SK-N-SH treated with all-trans-retinoic acid at 6 μM for 48 hours (cell line): ENCODE data around the gene ARMC7.

ENCODE experiments used
- ATAC-seq: fragments of 200-7000 bp; cut with Tn5 transposase; 3 replicates; pipeline ENCODE4 v1.9.1; 2020; ENCODE audit warnings: mild to moderate bottlenecking, moderate library complexity
- BACH2 ChIP-seq: fragments of 250-450 bp; sonication (Bioruptor Pico); IDR thresholded peaks from 2 replicates; pipeline ENCODE4 v1.9.0; 2021; ENCODE audit warnings: mild to moderate bottlenecking, borderline replicate concordance
- CREB5 ChIP-seq: fragments of 250-450 bp; sonication (Bioruptor Pico); IDR thresholded peaks from 2 replicates; pipeline ENCODE4 v1.5.1; 2020; ENCODE audit warnings: low read depth, mild to moderate bottlenecking, moderate library complexity
- CSRNP3 ChIP-seq: fragments of 250-450 bp; sonication (Bioruptor Pico); IDR thresholded peaks from 2 replicates; pipeline ENCODE4 v1.5.1; 2021; ENCODE audit warnings: mild to moderate bottlenecking, moderate library complexity
- ESRRG ChIP-seq: fragments of 250-450 bp; sonication (Bioruptor Pico); IDR thresholded peaks from 2 replicates; pipeline ENCODE4 v1.6.1; 2021; ENCODE audit warnings: mild to moderate bottlenecking
- GLIS3 ChIP-seq: fragments of 250-450 bp; sonication (Bioruptor Pico); IDR thresholded peaks from 2 replicates; pipeline ENCODE4 v1.5.0; 2020; ENCODE audit warnings: mild to moderate bottlenecking, moderate library complexity
- ISL1 ChIP-seq: fragments of 250-450 bp; sonication (Bioruptor Pico); IDR thresholded peaks from 2 replicates; pipeline ENCODE4 v2.1.2; 2022; ENCODE audit warnings: mild to moderate bottlenecking, moderate library complexity
- OSR1 ChIP-seq: fragments of 250-450 bp; sonication (Bioruptor Pico); IDR thresholded peaks from 2 replicates; pipeline ENCODE4 v1.8.0; 2022; ENCODE audit warnings: moderate library complexity, mild to moderate bottlenecking, inconsistent platforms
- PATZ1 ChIP-seq: fragments of 250-450 bp; sonication (Bioruptor Pico); IDR thresholded peaks from 2 replicates; pipeline ENCODE4 v1.8.0; 2020; ENCODE audit warnings: mild to moderate bottlenecking, moderate library complexity, borderline replicate concordance
- POU6F1 ChIP-seq: fragments of 250-450 bp; sonication (Bioruptor Pico); IDR thresholded peaks from 2 replicates; pipeline ENCODE4 v1.8.0; 2021; ENCODE audit warnings: low read depth, mild to moderate bottlenecking, moderate library complexity, borderline replicate concordance
- PPARA ChIP-seq: fragments of 250-450 bp; sonication (Bioruptor Pico); IDR thresholded peaks from 2 replicates; pipeline ENCODE4 v1.5.0; 2020; ENCODE audit warnings: mild to moderate bottlenecking, borderline replicate concordance
- RARB ChIP-seq: fragments of 250-450 bp; sonication (Bioruptor Pico); IDR thresholded peaks from 2 replicates; pipeline ENCODE4 v1.8.0; 2021; ENCODE audit warnings: mild to moderate bottlenecking, moderate library complexity
- SNAI2 ChIP-seq: fragments of 250-450 bp; sonication (Bioruptor Pico); IDR thresholded peaks from 2 replicates; pipeline ENCODE4 v1.5.0; 2020; ENCODE audit warnings: mild to moderate bottlenecking, moderate library complexity
- TCF4 ChIP-seq: fragments of 250-450 bp; sonication (Bioruptor Pico); IDR thresholded peaks from 2 replicates; pipeline ENCODE4 v1.8.0; 2021; ENCODE audit warnings: mild to moderate bottlenecking, moderate library complexity, borderline replicate concordance
- TOX ChIP-seq: fragments of 250-450 bp; sonication (Bioruptor Pico); IDR thresholded peaks from 2 replicates; pipeline ENCODE4 v1.8.0; 2021; ENCODE audit warnings: mild to moderate bottlenecking, moderate library complexity, borderline replicate concordance
- TSHZ2 ChIP-seq: fragments of 250-450 bp; sonication (Bioruptor Pico); IDR thresholded peaks from 2 replicates; pipeline ENCODE4 v1.5.0; 2020; ENCODE audit warnings: mild to moderate bottlenecking, moderate library complexity
- ZC3H10 ChIP-seq: fragments of 250-450 bp; sonication (Bioruptor Pico); IDR thresholded peaks from 2 replicates; pipeline ENCODE4 v1.5.1; 2021; ENCODE audit warnings: mild to moderate bottlenecking, moderate library complexity
- ZFP3 ChIP-seq: fragments of 250-450 bp; sonication (Bioruptor Pico); IDR thresholded peaks from 2 replicates; pipeline ENCODE4 v1.5.0; 2020; ENCODE audit warnings: mild to moderate bottlenecking, moderate library complexity
- ZFP30 ChIP-seq: fragments of 450-650 bp; formaldehyde crosslinking; IDR thresholded peaks from 2 replicates; pipeline ENCODE4 v1.5.0; 2022; ENCODE audit warnings: mild to moderate bottlenecking, moderate library complexity
- ZNF565 ChIP-seq: fragments of 450-650 bp; formaldehyde crosslinking; conservative IDR thresholded peaks from 2 replicates; pipeline ENCODE4 v1.5.0; 2020; ENCODE audit warnings: low read depth, mild to moderate bottlenecking, moderate library complexity
- ZNF70 ChIP-seq: fragments of 450-650 bp; formaldehyde crosslinking; IDR thresholded peaks from 2 replicates; pipeline ENCODE4 v1.5.0; 2020; ENCODE audit warnings: mild to moderate bottlenecking, moderate library complexity
- ZNF8 ChIP-seq: fragments of 450-650 bp; formaldehyde crosslinking; IDR thresholded peaks from 2 replicates; pipeline ENCODE4 v1.5.0; 2020; ENCODE audit warnings: mild to moderate bottlenecking, moderate library complexity

Gene ARMC7

GRCh38 chr17:75109407-75110233 lies at the start of gene ARMC7:
Gene ARMC7, plus strand, starts transcription at chr17:75109969. Its CDS starts 320 bp downstream, at chr17:75110289.
- TF ChIP-seq SNAI2 (CRISPR knock-in tag) = 0 out of 2 replicates have a peak, but pooled peaks have one; percentile 41
- no peak for TF ChIP-seq ZC3H10 (CRISPR knock-in tag)
- TF ChIP-seq TCF4 (CRISPR knock-in tag) = no peak
- no peak for TF ChIP-seq OSR1 (CRISPR knock-in tag)
- peak; percentile 83 for ATAC-seq

GRCh38 chr17:75060434-75061054 lies 49.2 kb upstream of the ARMC7 start:
- no peak for ATAC-seq
- no peak for TF ChIP-seq SNAI2 (CRISPR knock-in tag)
- TF ChIP-seq ZNF565 (CRISPR knock-in tag) = no peak
- no peak for TF ChIP-seq ISL1 (CRISPR knock-in tag)
- TF ChIP-seq ZC3H10 (CRISPR knock-in tag) = no peak
- no peak for TF ChIP-seq TOX (CRISPR knock-in tag)
- no peak for TF ChIP-seq TCF4 (CRISPR knock-in tag)
- TF ChIP-seq BACH2 (CRISPR knock-in tag) = no peak
- no peak for TF ChIP-seq PPARA (CRISPR knock-in tag)
- TF ChIP-seq CREB5 (CRISPR knock-in tag) = no peak
- TF ChIP-seq ZNF70 (CRISPR knock-in tag) = no peak
- no peak for TF ChIP-seq PATZ1 (CRISPR knock-in tag)
- TF ChIP-seq RARB (CRISPR knock-in tag) = no peak
- TF ChIP-seq ZFP30 = no peak
- no peak for TF ChIP-seq ZFP3 (CRISPR knock-in tag)

GRCh38 chr17:75061055-75061438 lies 48.7 kb upstream of the ARMC7 start:
- no peak for ATAC-seq
- TF ChIP-seq TSHZ2 (CRISPR knock-in tag) (no peak), ZNF565 (CRISPR knock-in tag) (no peak), BACH2 (CRISPR knock-in tag) (no peak)

GRCh38 chr17:75061618-75062017 lies 48.2 kb upstream of the ARMC7 start:
- no peak for TF ChIP-seq TOX (CRISPR knock-in tag)
- TF ChIP-seq ZNF8 = no peak
- no peak for TF ChIP-seq ZFP3 (CRISPR knock-in tag)
- TF ChIP-seq POU6F1 (CRISPR knock-in tag) = no peak
- TF ChIP-seq CSRNP3 = no peak
- TF ChIP-seq ESRRG = no peak
- no peak for TF ChIP-seq ZFP30
- no peak for TF ChIP-seq ZNF70 (CRISPR knock-in tag)
- no peak for TF ChIP-seq ISL1 (CRISPR knock-in tag)
- TF ChIP-seq GLIS3 (CRISPR knock-in tag) = no peak
- ATAC-seq = no peak
